Muscle layer of colon (tissue), 2 donors: ENCODE data around the gene XYLT1.
A peak's percentile ranks its signal among the peaks of the same experiment; 100 is the strongest.

Source experiments
- H3K27ac ChIP-seq: one replicate; pipeline ENCODE4 v1.7.0; 2013; ENCODE audit warnings: low read depth, mild to moderate bottlenecking, low read length, moderate library complexity
- H3K27me3 ChIP-seq, 2 donors: one replicate each; pipeline ENCODE4 v1.7.0; 2013; ENCODE audit warnings: low read length in 2 of 2, mild to moderate bottlenecking in 2 of 2; ENCODE audit not compliant: insufficient read depth in 2 of 2, control insufficient read depth in 1 of 2
- H3K36me3 ChIP-seq: one replicate; pipeline ENCODE4 v1.7.0; 2013; ENCODE audit warnings: mild to moderate bottlenecking, low read length; ENCODE audit not compliant: insufficient read depth
- H3K4me1 ChIP-seq: one replicate; pipeline ENCODE4 v1.7.0; 2013; ENCODE audit warnings: mild to moderate bottlenecking, low read length; ENCODE audit not compliant: insufficient read depth
- H3K4me3 ChIP-seq, 2 donors: one replicate each; pipeline ENCODE4 v1.7.0; 2013; ENCODE audit warnings: low read length in 2 of 2, low read depth in 1 of 2, mild to moderate bottlenecking in 1 of 2, moderate library complexity in 1 of 2
- H3K9ac ChIP-seq: one replicate; pipeline ENCODE4 v1.7.0; 2013; ENCODE audit warnings: low read length
- H3K9me3 ChIP-seq: one replicate; pipeline ENCODE4 v1.7.0; 2013; ENCODE audit warnings: mild to moderate bottlenecking, low read length
- donor health status: abdominal sarcoma.
- donor health status: Adenocarcinoma of cecum.

Gene XYLT1

GRCh38 chr16:17467923-17468540 is 2.7 kb downstream of the XYLT1 start:
- Histone ChIP-seq H3K4me1 (peaks cover 30% of the 10 kb centered on the region), H3K9me3 (no peaks in the 10 kb centered on the region), H3K27ac (peak overlapping the region; percentile 50), H3K27me3 (no peaks in the 10 kb centered on the region), H3K9ac (peak overlapping the region; percentile 86), H3K36me3 (no peaks in the 10 kb centered on the region), H3K4me3 (peak overlapping the region; percentile 77 to 85)

- peaks cover 30% of the 10 kb centered on the region for H3K4me1 ChIP-seq
- H3K36me3 ChIP-seq: no peaks in the 10 kb centered on the region
- H3K4me3 ChIP-seq: peak overlapping the region in 1 of 2 donors; percentile 77
- H3K27ac ChIP-seq: no peak overlapping the region
- no peaks in the 10 kb centered on the region for H3K27me3 ChIP-seq
- no peaks in the 10 kb centered on the region for H3K9me3 ChIP-seq
- H3K9ac ChIP-seq: no peak overlapping the region
These were observed 3.9 kb downstream of the XYLT1 start for GRCh38 chr16:17466876-17467275.

GRCh38 chr16:17465460-17465859 is 5.3 kb downstream of the XYLT1 start:
- Histone ChIP-seq H3K4me1 (peaks cover 23% of the 10 kb centered on the region), H3K9ac (no peak overlapping the region)

GRCh38 chr16:17463335-17463734 is 7.4 kb downstream of the XYLT1 start:
- H3K36me3 ChIP-seq: no peaks in the 10 kb centered on the region
- peaks cover 29% of the 10 kb centered on the region for H3K4me1 ChIP-seq
- no peak overlapping the region for H3K9ac ChIP-seq
- H3K27me3 ChIP-seq: no peaks in the 10 kb centered on the region
- no peaks in the 10 kb centered on the region for H3K9me3 ChIP-seq
- H3K4me3 ChIP-seq: no peak overlapping the region
- H3K27ac ChIP-seq: no peak overlapping the region

More at GRCh38 chr16:17465460-17465859, 5.3 kb downstream of the XYLT1 start:
- no peaks in the 10 kb centered on the region for H3K27me3 ChIP-seq
- no peak overlapping the region for H3K4me3 ChIP-seq
- no peaks in the 10 kb centered on the region for H3K9me3 ChIP-seq
- no peaks in the 10 kb centered on the region for H3K36me3 ChIP-seq
- H3K27ac ChIP-seq: peak overlapping the region; percentile 15

GRCh38 chr16:17461951-17462729 is 8.6 kb downstream of the XYLT1 start:
- H3K4me3 ChIP-seq: no peak overlapping the region
- no peak overlapping the region for H3K9ac ChIP-seq
- H3K36me3 ChIP-seq: no peaks in the 10 kb centered on the region
- H3K4me1 ChIP-seq: peaks cover 26% of the 10 kb centered on the region
- H3K9me3 ChIP-seq: no peaks in the 10 kb centered on the region
- H3K27me3 ChIP-seq: no peaks in the 10 kb centered on the region
- no peak overlapping the region for H3K27ac ChIP-seq

- Histone ChIP-seq H3K36me3 (no peaks in the 10 kb centered on the region), H3K9me3 (no peaks in the 10 kb centered on the region), H3K27me3 (no peaks in the 10 kb centered on the region), H3K9ac (no peak overlapping the region), H3K27ac (no peak overlapping the region), H3K4me3 (no peak overlapping the region), H3K4me1 (peaks cover 21% of the 10 kb centered on the region)
These were observed 9.9 kb downstream of the XYLT1 start for GRCh38 chr16:17460890-17461289.

- Histone ChIP-seq H3K36me3 (no peaks in the 10 kb centered on the region), H3K9me3 (no peaks in the 10 kb centered on the region), H3K4me3 (peak overlapping the region in 1 of 2 donors; percentile 6), H3K27ac (no peak overlapping the region), H3K9ac (no peak overlapping the region), H3K4me1 (peaks cover 21% of the 10 kb centered on the region), H3K27me3 (no peaks in the 10 kb centered on the region)
These were observed 10.7 kb downstream of the XYLT1 start for GRCh38 chr16:17459903-17460521.

GRCh38 chr16:17457997-17458396 is 12.8 kb downstream of the XYLT1 start:
- Histone ChIP-seq H3K36me3 (no peaks in the 10 kb centered on the region), H3K9ac (no peak overlapping the region), H3K9me3 (no peaks in the 10 kb centered on the region), H3K4me3 (no peak overlapping the region), H3K4me1 (peaks cover 28% of the 10 kb centered on the region), H3K27ac (no peak overlapping the region), H3K27me3 (no peaks in the 10 kb centered on the region)

GRCh38 chr16:17457513-17457912 is 13.2 kb downstream of the XYLT1 start:
- Histone ChIP-seq H3K4me1 (peaks cover 29% of the 10 kb centered on the region), H3K27ac (no peak overlapping the region), H3K36me3 (no peaks in the 10 kb centered on the region), H3K9ac (no peak overlapping the region), H3K4me3 (no peak overlapping the region), H3K9me3 (no peaks in the 10 kb centered on the region), H3K27me3 (no peaks in the 10 kb centered on the region)

- H3K4me3 ChIP-seq: no peak overlapping the region
- H3K27ac ChIP-seq: no peak overlapping the region
- no peaks in the 10 kb centered on the region for H3K27me3 ChIP-seq
- no peaks in the 10 kb centered on the region for H3K9me3 ChIP-seq
- no peaks in the 10 kb centered on the region for H3K36me3 ChIP-seq
- no peak overlapping the region for H3K9ac ChIP-seq
- H3K4me1 ChIP-seq: peaks cover 17% of the 10 kb centered on the region
These were observed 16.5 kb downstream of the XYLT1 start for GRCh38 chr16:17454162-17454730.

GRCh38 chr16:17453364-17454038 is 17.3 kb downstream of the XYLT1 start:
- H3K27ac ChIP-seq: no peak overlapping the region
- no peak overlapping the region for H3K4me3 ChIP-seq
- H3K4me1 ChIP-seq: peaks cover 17% of the 10 kb centered on the region
- no peaks in the 10 kb centered on the region for H3K27me3 ChIP-seq
- no peaks in the 10 kb centered on the region for H3K9me3 ChIP-seq
- H3K9ac ChIP-seq: no peak overlapping the region
- H3K36me3 ChIP-seq: no peaks in the 10 kb centered on the region
